Stimulated activated naive CD8-positive, alpha-beta T cell treated with anti-CD3 and anti-CD28 coated beads, Interleukin-15, Interleukin-2, amounts not matched to agents 100 ng/mL and 50 ng/mL, for 24 hours (primary cell): Measurements from ENCODE around the gene GLA.

Experiments
- H3K27ac Mint-ChIP-seq: one replicate; pipeline ENCODE4 v1.8.0; 2021; ENCODE audit warnings: mild to moderate bottlenecking, mixed read lengths
- H3K27me3 Mint-ChIP-seq: one replicate; pipeline ENCODE4 v1.8.0; 2021; ENCODE audit warnings: mixed read lengths
- H3K36me3 Mint-ChIP-seq: one replicate; pipeline ENCODE4 v1.8.0; 2021; ENCODE audit warnings: low read depth, mixed read lengths
- H3K4me1 Mint-ChIP-seq: one replicate; pipeline ENCODE4 v1.8.0; 2021; ENCODE audit warnings: low read depth, mixed read lengths
- H3K4me3 Mint-ChIP-seq: one replicate; pipeline ENCODE4 v1.8.0; 2021; ENCODE audit warnings: mild to moderate bottlenecking, mixed read lengths
- H3K9me3 Mint-ChIP-seq: one replicate; pipeline ENCODE4 v1.8.0; 2021; ENCODE audit warnings: mixed read lengths

The GLA gene

DNA sequence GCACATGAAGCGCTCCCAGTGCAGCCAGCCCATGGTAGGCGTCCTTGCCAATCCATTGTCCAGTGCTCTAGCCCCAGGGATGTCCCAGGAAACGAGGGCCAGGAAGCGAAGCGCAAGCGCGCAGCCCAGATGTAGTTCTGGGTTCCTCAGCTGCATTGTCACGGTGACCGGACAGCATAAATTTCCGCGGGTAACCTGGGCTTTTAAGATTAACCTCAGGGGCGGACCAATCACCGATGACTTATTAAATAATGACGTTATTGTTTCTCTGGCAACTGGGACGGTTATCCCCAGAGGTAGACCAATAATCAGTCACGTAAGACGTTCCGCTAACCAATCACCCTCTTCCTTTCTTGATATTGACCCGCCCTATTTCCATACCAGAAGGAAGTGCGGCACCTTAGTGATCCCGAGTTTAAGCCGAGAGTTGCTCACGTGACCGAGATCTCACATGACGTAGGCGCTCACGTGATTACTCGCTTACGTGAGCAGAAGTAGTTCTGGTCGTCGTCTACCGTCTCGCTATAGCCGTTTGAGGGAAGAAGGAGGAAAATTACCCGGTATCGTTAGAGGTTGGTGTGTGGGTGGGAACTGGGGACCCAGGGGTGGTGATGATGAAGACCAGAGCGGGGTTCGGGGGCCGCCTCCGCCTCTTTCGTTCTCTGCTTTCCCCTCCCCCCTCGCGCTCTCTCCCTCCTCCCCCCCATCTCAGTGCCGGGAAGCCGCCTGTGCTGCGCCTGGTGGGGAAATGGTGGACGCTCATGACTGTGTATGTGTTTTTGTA is at the start of gene GLA, which contains the start of gene HNRNPH2:
GLA (minus strand) TSS at position 178 of the 784 bp plus-strand sequence; CDS start at position 156, 22 bp downstream.
HNRNPH2 (plus strand) TSS at position 475 of the 784 bp plus-strand sequence. CDS start 3,767 bp downstream, outside the sequence.
- Mint-ChIP-seq H3K27me3 (no peaks in the 10 kb centered on the region), H3K4me1 (peaks cover 31% of the 10 kb centered on the region), H3K9me3 (no peaks in the 10 kb centered on the region), H3K4me3 (peak within 1 kb of the TSS; percentile 95), H3K27ac (peak within 1 kb of the TSS; percentile 96), H3K36me3 (peaks cover 29% of the 10 kb centered on the region)

DNA sequence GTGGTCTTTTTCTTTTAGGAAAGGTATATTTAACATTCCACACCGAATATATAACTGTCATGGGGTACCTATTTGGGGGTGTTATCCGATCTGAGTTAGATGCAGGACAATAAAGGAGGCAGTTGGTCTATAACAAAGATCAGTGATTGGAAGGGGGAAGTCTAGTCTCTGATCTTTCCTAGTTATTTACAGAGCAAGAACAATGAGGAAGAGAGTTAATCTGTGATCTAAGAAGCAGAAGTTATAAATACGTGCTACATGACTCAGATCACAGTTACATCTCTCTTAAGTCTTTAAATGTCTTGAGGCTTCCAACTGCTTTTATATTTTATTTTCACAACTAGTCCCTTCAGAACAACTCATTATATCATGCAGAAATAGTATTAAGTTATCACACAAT is 44.3 kb upstream of the GLA start:
- H3K36me3 Mint-ChIP-seq = peaks cover 31% of the 10 kb centered on the region
- no peak overlapping the region for H3K27ac Mint-ChIP-seq
- H3K4me1 Mint-ChIP-seq = no peaks in the 10 kb centered on the region
- no peak overlapping the region for H3K4me3 Mint-ChIP-seq
- H3K9me3 Mint-ChIP-seq = no peaks in the 10 kb centered on the region
- no peaks in the 10 kb centered on the region for H3K27me3 Mint-ChIP-seq

DNA sequence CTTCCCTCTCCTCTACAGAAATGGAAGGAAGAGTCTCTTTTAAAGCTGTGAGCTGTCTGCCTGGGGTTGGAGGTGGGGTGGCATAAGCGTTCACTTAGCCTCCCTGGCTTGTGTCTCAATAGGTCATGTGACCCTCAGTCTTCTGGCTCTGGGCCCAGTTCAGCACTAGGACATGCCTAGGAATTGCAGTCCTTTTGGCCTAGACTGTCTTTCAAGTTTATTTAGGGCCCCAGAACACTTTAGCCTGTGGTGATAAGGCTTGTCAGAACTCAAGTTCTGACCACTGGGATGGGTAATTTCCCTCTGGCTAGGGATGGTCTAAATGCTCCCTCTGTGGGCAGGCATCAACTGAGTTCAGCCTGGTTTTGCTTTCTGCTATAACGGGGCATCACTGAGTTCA is 43.2 kb upstream of the GLA start:
- H3K9me3 Mint-ChIP-seq = no peaks in the 10 kb centered on the region
- H3K4me3 Mint-ChIP-seq = no peak overlapping the region
- H3K27me3 Mint-ChIP-seq = no peaks in the 10 kb centered on the region
- peaks cover 33% of the 10 kb centered on the region for H3K36me3 Mint-ChIP-seq
- H3K4me1 Mint-ChIP-seq = no peaks in the 10 kb centered on the region
- no peak overlapping the region for H3K27ac Mint-ChIP-seq

DNA sequence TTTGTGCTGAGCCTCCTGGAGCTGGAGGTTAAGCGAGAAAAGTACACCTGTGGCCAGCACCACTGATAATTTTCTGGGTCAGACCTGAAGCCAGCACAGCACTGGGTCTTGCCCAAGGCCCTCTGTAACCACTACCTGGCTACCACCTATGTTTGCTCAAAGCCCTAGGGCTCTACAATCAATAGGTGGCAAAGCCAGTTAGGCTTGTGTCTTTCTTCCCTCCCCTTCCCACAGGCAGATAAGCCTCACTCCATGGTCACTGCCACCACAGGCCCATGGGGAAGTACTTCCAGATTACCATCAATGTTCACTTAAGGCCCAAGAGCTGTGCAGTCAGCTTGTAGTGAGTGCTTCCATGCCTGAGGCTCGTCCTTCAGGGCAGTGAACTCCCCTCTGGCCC is 42.4 kb upstream of the GLA start:
- H3K27me3 Mint-ChIP-seq = no peaks in the 10 kb centered on the region
- H3K9me3 Mint-ChIP-seq = no peaks in the 10 kb centered on the region
- H3K27ac Mint-ChIP-seq = no peak overlapping the region
- peaks cover 32% of the 10 kb centered on the region for H3K36me3 Mint-ChIP-seq
- no peaks in the 10 kb centered on the region for H3K4me1 Mint-ChIP-seq
- no peak overlapping the region for H3K4me3 Mint-ChIP-seq

DNA sequence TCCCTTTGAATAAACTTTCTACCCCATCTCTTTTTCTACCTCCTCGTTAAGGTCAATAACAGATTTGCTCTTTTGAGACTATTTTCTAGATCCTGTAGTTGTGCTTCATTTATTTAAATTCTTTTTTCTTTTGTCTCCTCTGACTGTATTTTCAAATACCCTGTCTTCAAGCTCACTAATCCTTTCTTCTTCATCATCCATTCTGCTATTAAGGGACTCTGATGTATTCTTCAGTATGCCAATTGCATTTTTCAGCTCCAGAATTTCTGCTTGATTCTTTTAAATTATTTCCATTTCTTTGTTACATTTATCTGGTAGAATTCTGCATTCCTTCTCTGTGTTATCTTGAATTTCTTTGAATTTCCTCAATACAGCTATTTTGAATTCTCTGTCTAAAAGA is 41.6 kb upstream of the GLA start:
- Mint-ChIP-seq H3K4me1 (no peaks in the 10 kb centered on the region), H3K9me3 (no peaks in the 10 kb centered on the region), H3K36me3 (peaks cover 36% of the 10 kb centered on the region), H3K27ac (no peak overlapping the region), H3K27me3 (no peaks in the 10 kb centered on the region), H3K4me3 (no peak overlapping the region)

DNA sequence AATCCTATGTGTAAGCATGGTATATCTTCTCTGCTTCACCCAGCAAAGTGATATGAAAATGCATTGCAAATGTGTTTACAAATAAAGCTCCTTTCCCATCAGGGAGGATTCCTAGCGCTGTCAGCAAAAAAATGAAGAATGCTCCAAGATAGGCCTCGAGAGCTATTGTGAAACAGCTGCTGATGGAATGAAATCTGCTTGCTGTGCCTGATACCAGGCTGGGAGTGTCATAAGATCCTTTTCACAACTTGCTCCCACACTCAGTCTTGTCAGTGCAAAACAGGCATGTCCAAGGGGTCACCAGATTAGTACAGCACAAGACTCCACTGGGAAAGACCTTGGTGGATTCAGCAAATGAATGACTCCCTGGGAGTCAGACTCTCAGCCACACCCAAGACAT is 34.4 kb upstream of the GLA start:
- Mint-ChIP-seq H3K4me3 (no peak overlapping the region), H3K9me3 (no peaks in the 10 kb centered on the region), H3K27me3 (no peaks in the 10 kb centered on the region), H3K27ac (no peak overlapping the region), H3K36me3 (peaks cover 49% of the 10 kb centered on the region), H3K4me1 (no peaks in the 10 kb centered on the region)

DNA sequence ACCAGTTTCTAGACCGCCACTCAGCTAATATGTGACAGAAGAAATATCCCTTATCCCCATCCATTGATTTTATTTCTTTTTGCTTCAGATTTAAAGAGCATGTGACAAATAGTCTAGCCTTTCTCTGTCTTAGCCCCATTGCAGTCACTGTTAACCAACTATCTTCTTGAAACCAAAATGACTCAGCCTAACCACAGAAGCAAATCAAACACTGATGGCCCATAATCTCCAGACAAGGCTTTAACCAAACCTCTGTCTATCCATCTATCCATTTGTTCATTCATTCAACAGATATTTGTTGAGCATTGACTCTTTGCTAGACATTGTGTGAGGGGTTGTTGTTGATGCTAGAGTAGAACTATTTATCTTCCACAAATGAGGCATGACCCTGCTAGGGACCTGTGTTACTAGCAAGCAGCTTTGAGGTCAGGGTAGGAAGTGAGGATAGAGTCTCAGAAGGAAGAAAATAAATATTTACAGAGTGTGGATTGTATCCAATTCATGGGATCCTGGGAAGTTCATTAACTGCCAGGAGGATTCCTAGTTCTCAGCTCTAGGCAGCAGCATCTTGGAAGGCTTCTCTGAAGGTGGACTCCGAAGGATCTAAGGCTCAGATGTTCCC is 22.8 kb upstream of the GLA start:
- Mint-ChIP-seq H3K27me3 (no peaks in the 10 kb centered on the region), H3K36me3 (peaks cover 39% of the 10 kb centered on the region), H3K4me1 (peaks cover 13% of the 10 kb centered on the region), H3K9me3 (no peaks in the 10 kb centered on the region), H3K4me3 (peak overlapping the region; percentile 20), H3K27ac (peak overlapping the region; percentile 55)

DNA sequence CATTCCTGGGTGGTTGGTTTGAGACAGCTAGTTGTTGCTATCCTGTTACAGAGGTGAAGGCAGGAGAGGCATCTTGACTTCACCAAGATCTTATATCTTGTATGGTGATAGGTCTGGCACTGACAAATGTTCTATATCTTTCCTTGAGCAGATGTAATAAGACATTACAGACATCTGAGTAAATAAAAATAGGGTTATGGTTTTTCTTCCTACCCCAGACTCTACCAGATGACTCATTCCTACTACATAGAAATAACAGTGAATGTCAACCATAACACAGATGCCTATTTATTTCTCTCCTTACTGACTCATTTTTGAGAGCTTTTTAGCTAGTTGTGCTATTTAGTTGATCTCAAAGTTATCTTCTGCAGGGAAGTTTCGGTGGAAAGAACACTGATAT is 22.2 kb upstream of the GLA start:
- no peaks in the 10 kb centered on the region for H3K27me3 Mint-ChIP-seq
- peaks cover 44% of the 10 kb centered on the region for H3K36me3 Mint-ChIP-seq
- peak overlapping the region; percentile 20 for H3K4me3 Mint-ChIP-seq
- no peaks in the 10 kb centered on the region for H3K9me3 Mint-ChIP-seq
- H3K4me1 Mint-ChIP-seq = peaks cover 13% of the 10 kb centered on the region
- peak overlapping the region; percentile 55 for H3K27ac Mint-ChIP-seq

DNA sequence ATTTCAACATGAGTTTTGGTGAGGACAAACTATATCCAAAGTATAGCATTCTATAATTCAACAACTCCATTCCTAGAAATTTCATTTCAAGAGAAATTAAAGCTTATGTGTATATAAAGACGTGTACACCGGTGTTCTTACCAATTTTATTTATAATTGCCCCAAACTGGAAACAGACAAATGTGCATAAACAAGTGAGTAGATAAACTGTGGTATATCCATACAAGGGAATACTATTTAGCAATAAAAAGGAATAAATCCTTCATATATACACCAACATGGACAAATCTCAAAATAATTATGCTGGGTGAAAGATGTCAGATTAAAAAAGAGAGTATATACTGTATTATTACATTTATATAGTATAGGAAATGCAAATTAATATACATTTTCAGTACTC is 20.2 kb upstream of the GLA start:
- H3K4me1 Mint-ChIP-seq = peaks cover 13% of the 10 kb centered on the region
- H3K36me3 Mint-ChIP-seq = peaks cover 45% of the 10 kb centered on the region
- no peaks in the 10 kb centered on the region for H3K27me3 Mint-ChIP-seq
- H3K4me3 Mint-ChIP-seq = no peak overlapping the region
- no peak overlapping the region for H3K27ac Mint-ChIP-seq
- H3K9me3 Mint-ChIP-seq = no peaks in the 10 kb centered on the region

DNA sequence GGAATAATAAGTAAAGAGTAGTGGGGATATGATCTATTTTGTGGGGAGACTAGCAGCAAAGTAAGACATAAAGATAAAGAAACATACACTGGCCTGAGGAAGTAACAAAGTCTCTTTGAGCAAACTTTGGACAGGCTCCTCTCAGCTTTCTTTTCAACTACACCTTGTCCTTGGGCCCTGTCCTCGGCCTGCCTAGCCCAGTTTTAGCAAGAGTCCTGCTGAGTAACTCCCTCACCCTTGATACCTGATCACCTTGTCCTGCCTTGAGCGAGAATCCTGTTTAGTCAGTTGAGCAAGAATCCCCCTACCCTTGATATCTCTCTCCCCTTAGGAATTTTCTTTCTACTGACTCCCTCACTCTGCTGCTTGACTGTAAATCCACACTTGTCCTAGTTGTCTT is 11.8 kb upstream of the GLA start:
- Mint-ChIP-seq H3K9me3 (no peaks in the 10 kb centered on the region), H3K27me3 (no peaks in the 10 kb centered on the region), H3K27ac (peak overlapping the region; percentile 47), H3K4me3 (peak overlapping the region; percentile 84), H3K36me3 (peaks cover under 1% of the 10 kb centered on the region), H3K4me1 (peaks cover 40% of the 10 kb centered on the region)

DNA sequence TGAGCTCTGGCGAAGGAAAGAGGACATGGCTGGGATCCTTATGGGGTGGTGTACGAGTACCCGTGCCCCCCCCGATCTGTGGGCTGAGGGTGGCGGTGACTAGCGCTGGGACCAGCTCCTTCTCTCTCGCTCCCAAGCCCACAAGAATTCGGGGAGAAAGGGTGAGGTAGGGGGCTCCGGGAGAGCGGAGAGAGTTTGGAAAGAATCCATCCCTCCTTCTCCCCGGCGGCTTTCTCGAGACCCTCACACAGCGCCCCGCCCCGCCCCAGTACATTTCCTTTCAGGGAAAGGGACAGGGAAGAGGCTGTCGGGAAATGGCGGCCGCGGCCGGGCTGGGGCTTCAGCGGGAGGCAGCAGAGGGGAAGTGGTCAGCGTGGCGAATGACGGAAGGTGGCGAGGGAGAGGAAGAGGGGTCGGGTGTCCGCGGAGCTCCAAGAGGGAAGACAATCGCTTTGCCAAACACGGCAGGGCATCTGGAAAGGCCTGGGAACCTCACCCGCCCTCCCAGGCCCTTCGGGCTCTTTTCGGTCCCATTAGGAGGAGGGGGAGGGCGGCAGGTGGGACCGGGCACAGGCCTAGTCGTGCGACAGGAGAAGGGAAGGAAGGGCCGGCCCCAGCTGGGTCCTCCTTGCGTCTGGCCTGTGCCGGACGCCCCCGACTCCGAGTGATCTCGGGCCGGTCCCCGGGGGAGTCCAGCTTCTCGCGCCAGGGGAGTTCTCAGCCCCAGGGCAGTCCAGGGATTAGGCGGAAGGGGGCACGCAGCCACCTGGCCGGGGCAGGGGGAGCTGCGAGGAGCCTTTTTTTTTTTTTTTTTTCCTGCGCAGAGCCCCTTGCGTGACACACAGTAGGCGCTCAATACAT is 10.5 kb upstream of the GLA start:
- H3K36me3 Mint-ChIP-seq = no peaks in the 10 kb centered on the region
- no peaks in the 10 kb centered on the region for H3K27me3 Mint-ChIP-seq

DNA sequence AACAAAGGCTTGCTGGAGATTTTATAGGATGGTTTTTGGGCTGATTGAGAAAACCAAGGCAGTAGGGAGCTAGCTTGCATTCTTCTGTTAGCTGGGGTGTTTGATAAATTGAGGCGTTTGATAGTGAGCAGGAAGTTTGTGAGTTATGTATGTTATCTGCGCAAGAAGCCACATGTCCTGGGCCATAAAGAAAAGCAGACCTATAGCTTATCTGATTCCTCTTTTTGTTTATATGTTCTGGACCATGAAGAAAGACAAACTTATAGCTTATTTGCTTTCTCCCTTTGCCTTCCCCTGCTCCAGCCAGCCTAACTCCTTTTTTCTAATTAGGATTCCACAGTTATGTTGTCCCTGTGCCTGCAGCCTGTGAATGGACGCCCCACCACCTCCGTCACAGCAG is 9.5 kb upstream of the GLA start:
- Mint-ChIP-seq H3K9me3 (no peaks in the 10 kb centered on the region), H3K4me3 (peak overlapping the region; percentile 84), H3K27me3 (no peaks in the 10 kb centered on the region), H3K36me3 (peaks cover 9% of the 10 kb centered on the region), H3K27ac (peak overlapping the region; percentile 99), H3K4me1 (peaks cover 57% of the 10 kb centered on the region)

More for the DNA sequence above, 10.5 kb upstream of the GLA start:
- peak overlapping the region; percentile 99 for H3K27ac Mint-ChIP-seq
- peaks cover 46% of the 10 kb centered on the region for H3K4me1 Mint-ChIP-seq
- H3K9me3 Mint-ChIP-seq = no peaks in the 10 kb centered on the region
- peak overlapping the region; percentile 84 for H3K4me3 Mint-ChIP-seq

DNA sequence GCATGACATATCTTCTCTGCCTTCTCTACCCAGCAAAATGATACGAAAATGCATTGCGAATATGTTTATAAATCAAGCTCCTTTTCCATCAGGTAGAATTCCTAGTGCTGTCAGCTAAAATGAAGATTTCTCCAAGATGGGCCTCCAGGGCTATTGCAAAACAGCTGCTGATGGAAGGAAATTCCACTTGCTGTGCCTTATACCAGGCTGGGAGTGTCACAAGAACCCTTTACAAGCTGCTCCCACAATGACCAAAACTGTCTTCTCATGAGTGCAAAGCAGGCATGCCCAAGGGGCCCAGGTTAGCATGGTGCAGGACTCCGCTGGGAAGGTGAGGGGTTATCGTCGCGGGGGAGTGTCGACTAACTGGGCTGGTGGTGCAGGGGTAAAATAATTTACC is 9.0 kb upstream of the GLA start:
- Mint-ChIP-seq H3K4me3 (no peak overlapping the region), H3K27me3 (no peaks in the 10 kb centered on the region), H3K4me1 (peaks cover 62% of the 10 kb centered on the region), H3K27ac (peak overlapping the region; percentile 99), H3K36me3 (peaks cover 14% of the 10 kb centered on the region), H3K9me3 (no peaks in the 10 kb centered on the region)

DNA sequence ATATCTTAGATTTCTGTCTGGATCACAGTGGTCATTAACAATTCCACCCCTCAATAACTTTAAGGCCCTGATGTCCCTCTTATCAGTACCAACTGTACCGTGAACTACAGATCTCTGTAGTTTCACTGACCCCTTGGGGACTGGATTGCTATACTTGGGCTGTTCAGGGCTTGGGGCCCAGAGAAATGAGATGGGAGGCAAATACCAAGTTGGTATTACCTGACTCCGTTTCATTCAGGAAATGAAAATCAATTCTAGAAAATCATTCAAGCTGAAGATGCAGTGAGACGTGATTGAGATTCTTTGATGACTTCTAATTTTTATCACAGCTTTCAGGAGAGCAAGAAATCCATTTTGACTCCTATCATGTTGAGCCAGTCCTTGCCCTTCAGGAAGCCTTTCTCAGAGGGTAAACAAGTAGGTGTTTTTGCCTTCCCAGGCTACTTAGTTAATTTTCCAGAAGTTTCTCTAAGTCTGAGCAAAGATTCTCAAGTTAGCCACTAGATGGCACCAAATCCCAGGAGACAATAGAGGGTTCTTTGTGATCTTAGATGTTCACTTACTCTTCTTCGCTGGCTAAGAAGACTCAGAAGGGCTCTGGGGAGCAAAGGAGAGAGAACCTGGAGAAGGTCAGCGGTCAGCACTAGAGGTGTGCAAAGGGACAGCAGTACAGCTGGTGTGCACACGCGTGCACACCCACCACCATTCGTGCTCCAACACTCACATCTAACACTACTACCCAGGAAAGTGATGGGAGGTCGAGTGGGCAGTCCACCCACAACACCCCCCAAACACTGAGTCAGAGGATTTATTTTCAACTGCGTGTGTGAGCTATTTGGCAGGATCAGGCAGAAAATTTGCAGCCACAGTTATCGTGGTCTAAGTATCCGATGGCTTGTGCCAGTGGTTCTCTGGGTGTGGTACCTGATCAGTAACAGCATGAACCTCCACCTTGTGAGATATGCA is 7.7 kb upstream of the GLA start:
- H3K9me3 Mint-ChIP-seq = no peaks in the 10 kb centered on the region
- H3K4me1 Mint-ChIP-seq = peaks cover 68% of the 10 kb centered on the region
- peak overlapping the region; percentile 20 for H3K4me3 Mint-ChIP-seq
- H3K36me3 Mint-ChIP-seq = peaks cover 18% of the 10 kb centered on the region
- H3K27ac Mint-ChIP-seq = peak overlapping the region; percentile 93
- H3K27me3 Mint-ChIP-seq = no peaks in the 10 kb centered on the region
